T-cell (primary cell): ENCODE measurements around the gene TMEM38B. TPM values are rescaled to one million over a fixed set of nuclear protein-coding genes. Genes with fewer than 3 reads are reported as not detected.

ENCODE experiments used
- total RNA-seq, 35 experiments: library from RNA in 6 of 35; stranded (reverse) in 6 of 35; fragments of 120-200 nt in 1 of 35; gene quantifications; one replicate each; pipeline versions ENCODE4 v1.2.1 to v1.2.4 and lab custom pipeline; 2013 to 2026

The TMEM38B gene
- total RNA-seq, 5 donors from 2014 or later (not counting 1 experiment from before 2014, with no cell fraction given) = 11.5 to 14.9 (median 13.8) TPM

Other genes starting within 250 kb of the TMEM38B start
- gene FSD1L, start 246.5 kb upstream of the TMEM38B start, total RNA-seq = 1 to 10 TPM in 4 of 5 donors, under 1 TPM in 1; 0.50 to 2.3 (median 1.4) TPM
- gene FKTN, start 136.4 kb upstream of the TMEM38B start, total RNA-seq = 10 to 100 TPM in 2 of 5 donors, 1 to 10 TPM in 3; 7.4 to 12.5 (median 10.0) TPM
- not detected for gene TAL2, start 32.1 kb upstream of the TMEM38B start, total RNA-seq